ENCODE results near the gene TBC1D22A.
"Not testable (repeated sequence)": the region's sequence is repeated elsewhere in the genome, so short reads cannot be mapped to it uniquely, and the experiment has no call there.

The TBC1D22A gene

GRCh38 chr22:46774253-46774979 is 12.0 kb downstream of the TBC1D22A start:
- no peak for DNase-seq

- DNase-seq = no peak
These were observed 12.8 kb downstream of the TBC1D22A start for GRCh38 chr22:46774980-46775849.

GRCh38 chr22:46775850-46776826 is 13.7 kb downstream of the TBC1D22A start:
- no peak for DNase-seq

GRCh38 chr22:46776876-46777608 is 14.6 kb downstream of the TBC1D22A start:
- DNase-seq = no peak

GRCh38 chr22:46777609-46777970 is 15.1 kb downstream of the TBC1D22A start:
- DNase-seq = no peak

- no peak for DNase-seq
These were observed 16.6 kb downstream of the TBC1D22A start for GRCh38 chr22:46779023-46779422.

GRCh38 chr22:46779651-46780050 is 17.2 kb downstream of the TBC1D22A start:
- DNase-seq = no peak

GRCh38 chr22:46780453-46780852 is 18.0 kb downstream of the TBC1D22A start:
- peak; percentile 9 for DNase-seq

- no peak for DNase-seq
These were observed 18.8 kb downstream of the TBC1D22A start for GRCh38 chr22:46781291-46781690.

GRCh38 chr22:46782200-46782599 is 19.8 kb downstream of the TBC1D22A start:
- DNase-seq = not testable (repeated sequence)

- DNase-seq = no peak
These were observed 21.3 kb downstream of the TBC1D22A start for GRCh38 chr22:46783721-46784120.

GRCh38 chr22:46788441-46789172 is 26.2 kb downstream of the TBC1D22A start:
- no peak for DNase-seq

- DNase-seq = no peak
These were observed 27.5 kb downstream of the TBC1D22A start for GRCh38 chr22:46789992-46790391.

- DNase-seq = no peak
These were observed 28.8 kb downstream of the TBC1D22A start for GRCh38 chr22:46791201-46791731.

- no peak for DNase-seq
These were observed 29.8 kb downstream of the TBC1D22A start for GRCh38 chr22:46792061-46792796.

GRCh38 chr22:46792841-46793261 is 30.4 kb downstream of the TBC1D22A start:
- no peak for DNase-seq

- DNase-seq = no peak
These were observed 31.0 kb downstream of the TBC1D22A start for GRCh38 chr22:46793497-46793896.

- DNase-seq = no peak
These were observed 31.6 kb downstream of the TBC1D22A start for GRCh38 chr22:46794067-46794466.

GRCh38 chr22:46794491-46794890 is 32.0 kb downstream of the TBC1D22A start:
- DNase-seq = no peak

- DNase-seq = no peak
These were observed 32.7 kb downstream of the TBC1D22A start for GRCh38 chr22:46795140-46795539.
